GM12891 (cell line): ENCODE results near the gene CCNH.
A peak's percentile ranks its signal among the peaks of the same experiment; 100 is the strongest.

Experiments used
- DNase-seq: peaks from one replicate; pipeline ENCODE4 v3.0.0; 2011; ENCODE audit warnings: low spot score; ENCODE audit not compliant: insufficient read length
- FAIRE-seq: peaks from 2 replicates; lab custom pipeline; 2011; peaks lifted over from hg19 to GRCh38; lab: Jason Lieb, UNC
- PAX5 ChIP-seq: IDR thresholded peaks from 2 replicates; pipeline ENCODE4 v1.6.1; 2011; ENCODE audit warnings: low read length, moderate library complexity, mild to moderate bottlenecking; ENCODE audit not compliant: insufficient read depth, severe bottlenecking
- POLR2A ChIP-seq: IDR thresholded peaks from 2 replicates; pipeline ENCODE4 v1.6.1; 2011; ENCODE audit warnings: low read depth, low read length, control low read depth
- POLR2AphosphoS5 ChIP-seq: IDR thresholded peaks from 2 replicates; pipeline ENCODE4 v1.6.1; 2011; ENCODE audit warnings: low read depth, low read length, control low read depth
- POU2F2 ChIP-seq: IDR thresholded peaks from 2 replicates; pipeline ENCODE4 v1.6.1; 2011; ENCODE audit warnings: low read depth, mild to moderate bottlenecking, control low read depth, low read length, moderate library complexity
- SPI1 ChIP-seq: IDR thresholded peaks from 2 replicates; pipeline ENCODE4 v1.6.1; 2011; ENCODE audit warnings: low read depth, low read length, control low read depth
- TAF1 ChIP-seq: IDR thresholded peaks from 2 replicates; pipeline ENCODE4 v1.6.1; 2011; ENCODE audit warnings: low read depth, low read length, control low read depth

The CCNH gene

GRCh38 chr5:87430863-87431457, 18.2 kb upstream of the CCNH start:
- TF ChIP-seq POU2F2 (no peak), POLR2A (no peak), POLR2AphosphoS5 (no peak), TAF1 (no peak), PAX5 (no peak), SPI1 (no peak)
- DNase-seq = no peak
- FAIRE-seq = no peak

GRCh38 chr5:87423755-87424154, 11.0 kb upstream of the CCNH start:
- no peak for FAIRE-seq
- TF ChIP-seq PAX5 (no peak), POLR2A (no peak), POU2F2 (no peak), POLR2AphosphoS5 (no peak), TAF1 (no peak), SPI1 (no peak)
- DNase-seq = no peak

- DNase-seq (no peak), FAIRE-seq (no peak)
- no peak for TF ChIP-seq TAF1
- no peak for TF ChIP-seq POLR2AphosphoS5
- no peak for TF ChIP-seq POLR2A
- no peak for TF ChIP-seq POU2F2
- no peak for TF ChIP-seq SPI1
- TF ChIP-seq PAX5 = no peak
These were observed 8.6 kb upstream of the CCNH start for GRCh38 chr5:87421307-87421706.

- DNase-seq (no peak), FAIRE-seq (no peak)
- no peak for TF ChIP-seq TAF1
- TF ChIP-seq PAX5 = no peak
- no peak for TF ChIP-seq POLR2A
- no peak for TF ChIP-seq POLR2AphosphoS5
- no peak for TF ChIP-seq SPI1
These were observed 5.8 kb upstream of the CCNH start for GRCh38 chr5:87418506-87418905.

- no peak for FAIRE-seq
- DNase-seq = no peak
- TF ChIP-seq PAX5 = no peak
- TF ChIP-seq POU2F2 = no peak
- no peak for TF ChIP-seq SPI1
- TF ChIP-seq POLR2AphosphoS5 = no peak
- no peak for TF ChIP-seq TAF1
These were observed 564 bp upstream of the CCNH start for GRCh38 chr5:87413343-87413645.

GRCh38 chr5:87411973-87412629, 629 bp downstream of the CCNH start:
- TF ChIP-seq POLR2AphosphoS5 (no peak), TAF1 (no peak), POU2F2 (no peak), POLR2A (no peak), PAX5 (no peak), SPI1 (no peak)
- DNase-seq (no peak), FAIRE-seq (peak; percentile 77)

- no peak for DNase-seq
- no peak for FAIRE-seq
These were observed 1.2 kb downstream of the CCNH start for GRCh38 chr5:87411586-87411972.

GRCh38 chr5:87410931-87411330, 1.8 kb downstream of the CCNH start:
- DNase-seq = no peak
- TF ChIP-seq SPI1 (no peak), PAX5 (no peak), POU2F2 (no peak), POLR2AphosphoS5 (no peak), TAF1 (no peak), POLR2A (no peak)
- no peak for FAIRE-seq

More at GRCh38 chr5:87411586-87411972, 1.2 kb downstream of the CCNH start:
- TF ChIP-seq SPI1 (no peak), POLR2AphosphoS5 (no peak), POU2F2 (no peak), TAF1 (no peak), PAX5 (no peak), POLR2A (no peak)

GRCh38 chr5:87408204-87408603, 4.5 kb downstream of the CCNH start:
- FAIRE-seq (no peak), DNase-seq (no peak)
- TF ChIP-seq SPI1 = no peak
- TF ChIP-seq POLR2A = no peak

- DNase-seq = no peak
- TF ChIP-seq POU2F2 = no peak
- no peak for TF ChIP-seq POLR2A
- TF ChIP-seq TAF1 = no peak
- no peak for TF ChIP-seq POLR2AphosphoS5
- TF ChIP-seq PAX5 = no peak
- TF ChIP-seq SPI1 = no peak
- FAIRE-seq = no peak
These were observed 7.1 kb downstream of the CCNH start for GRCh38 chr5:87405472-87406155.
